ENCODE results near the gene DLL4. TPM values are rescaled to one million over a fixed set of nuclear protein-coding genes. Genes with fewer than 3 reads are reported as not detected.

The DLL4 gene
- not detected for total RNA-seq

GRCh38 chr15:40928821-40929659 lies at the start of gene DLL4:
DLL4 (plus strand) TSS chr15:40929340; CDS start chr15:40929669, 329 bp downstream.

DNA sequence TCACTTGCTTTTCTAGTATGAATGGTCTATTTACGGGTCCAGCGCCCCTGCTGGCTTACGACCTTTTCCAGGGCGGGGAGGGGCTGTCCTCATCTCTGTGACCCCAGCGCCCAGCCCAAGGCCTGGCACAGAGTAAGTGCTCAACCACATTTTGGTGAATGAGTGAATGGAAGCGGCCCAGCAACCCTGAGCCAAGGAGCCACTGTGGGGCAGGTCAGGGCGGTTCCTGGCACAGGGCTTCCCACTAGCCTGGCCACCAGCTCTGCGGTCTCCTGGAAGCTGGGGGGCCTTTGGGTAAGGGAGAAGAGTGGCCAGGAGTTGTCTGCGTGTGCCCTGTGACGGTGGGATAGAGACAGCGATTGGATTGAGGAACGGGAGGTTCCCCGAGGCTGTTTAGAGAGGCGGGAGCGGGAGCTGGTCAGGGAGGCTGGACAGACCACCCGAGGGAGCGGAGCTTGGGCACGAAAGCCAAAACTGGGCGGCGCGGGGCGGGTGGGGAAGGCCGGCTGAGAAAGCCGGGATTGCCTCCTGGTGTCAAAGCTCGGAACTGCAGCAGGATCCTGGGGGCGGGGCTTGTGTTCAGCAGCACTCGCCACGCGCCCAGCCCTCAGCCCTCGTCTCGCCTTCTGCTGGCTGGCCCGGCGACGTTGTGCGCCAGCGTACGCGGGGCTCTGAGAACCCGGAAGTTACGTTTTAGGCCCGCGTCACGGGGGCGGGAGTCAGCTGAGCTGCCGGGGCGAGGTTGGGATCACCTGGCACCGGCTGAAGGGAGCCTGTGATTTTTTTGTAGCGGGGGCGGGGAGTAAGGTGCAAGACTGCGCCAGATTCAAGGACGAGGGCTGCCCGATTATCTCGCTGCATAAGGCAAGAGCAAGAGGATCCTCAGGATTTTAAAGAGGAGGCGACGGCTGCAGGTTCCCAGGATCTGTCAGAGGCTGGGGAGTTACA lies 35.1 kb upstream of the DLL4 start, which contains the start of gene VPS18:
Gene VPS18 (plus strand): TSS at position 718 of the 948 bp plus-strand sequence. CDS start 319 bp downstream, outside the sequence.

GRCh38 chr15:40952901-40953712 lies 24.0 kb downstream of the DLL4 start, which contains the start of gene CHAC1:
CHAC1 (plus strand) TSS chr15:40953471; CDS start chr15:40953584, 113 bp downstream.

Other genes starting within 250 kb of the DLL4 start
- 10 to 100 TPM; 44.5 to 48.6 TPM for gene RAD51, start 234.2 kb upstream of the DLL4 start, total RNA-seq
- gene RMDN3, start 174.1 kb upstream of the DLL4 start, total RNA-seq, result 10 to 100 TPM; 28.4 to 30.3 TPM
- 10 to 100 TPM; 47.0 to 47.9 TPM for gene GCHFR, start 165.3 kb upstream of the DLL4 start, total RNA-seq
- gene C15orf62, start 159.4 kb upstream of the DLL4 start, total RNA-seq, result 1 to 10 TPM; 1.5 to 1.8 TPM
- gene ZFYVE19, start 122.3 kb upstream of the DLL4 start, total RNA-seq, result 10 to 100 TPM; 27.2 to 27.9 TPM
- 10 to 100 TPM; 43.8 to 44.3 TPM for gene DNAJC17, start 121.9 kb upstream of the DLL4 start, total RNA-seq
- not detected for gene PPP1R14D, start 100.6 kb upstream of the DLL4 start, total RNA-seq
- gene SPINT1, start 85.3 kb upstream of the DLL4 start, total RNA-seq, result 1 to 10 TPM; 4.3 to 6.8 TPM
- not detected for gene RHOV, start 55.1 kb upstream of the DLL4 start, total RNA-seq
- 10 to 100 TPM; 15.1 to 15.4 TPM for gene VPS18, start 34.9 kb upstream of the DLL4 start, total RNA-seq
- 1 to 10 TPM; 5.9 to 7.3 TPM for gene CHAC1, start 24.1 kb downstream of the DLL4 start, total RNA-seq
- 10 to 100 TPM; 21.5 to 22.2 TPM for gene INO80, start 186.9 kb downstream of the DLL4 start, total RNA-seq

All from activated naive CD4-positive, alpha-beta T cell treated with anti-CD3 and anti-CD28 coated beads, Interleukin-2, amount 10 ng/mL, durations not matched to agents 5 hours and 36 hours (primary cell).